Mucosa of stomach (tissue), 1 donor: ENCODE data around the gene TMEM247.
"Not testable (repeated sequence)": the region's sequence is repeated elsewhere in the genome, so short reads cannot be mapped to it uniquely, and the experiment has no call there.

Experiments
- H3K27me3 ChIP-seq: one replicate; pipeline ENCODE4 v1.7.0; 2013; ENCODE audit warnings: mild to moderate bottlenecking, low read length; ENCODE audit not compliant: control insufficient read depth, insufficient read depth
- H3K36me3 ChIP-seq: one replicate; pipeline ENCODE4 v1.7.0; 2013; ENCODE audit warnings: low read length; ENCODE audit not compliant: control insufficient read depth, insufficient read depth
- H3K4me1 ChIP-seq: one replicate; pipeline ENCODE4 v1.7.0; 2013; ENCODE audit warnings: mild to moderate bottlenecking, low read length; ENCODE audit not compliant: control insufficient read depth, insufficient read depth
- H3K4me3 ChIP-seq: one replicate; pipeline ENCODE4 v1.7.0; 2013; ENCODE audit warnings: low read length
- H3K9ac ChIP-seq: one replicate; pipeline ENCODE4 v1.7.0; 2013; ENCODE audit warnings: mild to moderate bottlenecking, low read length, moderate library complexity
- H3K9me3 ChIP-seq: one replicate; pipeline ENCODE4 v1.7.0; 2013; ENCODE audit warnings: mild to moderate bottlenecking, low read length, moderate library complexity; ENCODE audit not compliant: control insufficient read depth
- donor health status: Pancreatic carcinoma.

TMEM247 gene

GRCh38 chr2:46508312-46508711, 28.9 kb downstream of the TMEM247 start:
- Histone ChIP-seq H3K4me1 (no peaks in the 10 kb centered on the region), H3K4me3 (no peak overlapping the region), H3K9ac (no peak overlapping the region), H3K36me3 (no peaks in the 10 kb centered on the region), H3K9me3 (no peaks in the 10 kb centered on the region), H3K27me3 (peaks cover 6% of the 10 kb centered on the region)

DNA sequence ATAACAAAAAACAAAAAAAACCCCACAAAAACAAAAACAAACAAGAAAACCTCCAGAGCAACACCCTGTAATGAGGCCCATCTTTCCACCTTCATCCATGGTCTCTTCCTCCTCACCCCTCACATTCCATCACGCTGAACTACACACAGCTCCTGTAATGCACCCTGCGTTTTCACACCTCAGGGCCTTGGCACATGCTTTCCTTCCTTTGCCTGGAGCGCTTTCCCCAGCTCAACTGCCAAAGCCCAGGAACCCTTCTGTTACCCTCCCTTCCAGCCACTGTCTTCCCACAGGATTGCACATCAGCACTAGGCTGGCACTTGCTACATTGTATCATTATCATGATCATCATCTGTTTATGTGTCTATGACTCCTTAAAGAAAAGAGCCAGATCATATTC, 29.4 kb downstream of the TMEM247 start:
- Histone ChIP-seq H3K4me1 (no peaks in the 10 kb centered on the region), H3K4me3 (no peak overlapping the region), H3K9me3 (no peaks in the 10 kb centered on the region), H3K9ac (no peak overlapping the region), H3K36me3 (no peaks in the 10 kb centered on the region), H3K27me3 (peaks cover 6% of the 10 kb centered on the region)

- H3K9me3 ChIP-seq = no peaks in the 10 kb centered on the region
- peaks cover 6% of the 10 kb centered on the region for H3K27me3 ChIP-seq
- H3K4me3 ChIP-seq = no peak overlapping the region
- H3K36me3 ChIP-seq = no peaks in the 10 kb centered on the region
- no peaks in the 10 kb centered on the region for H3K4me1 ChIP-seq
- H3K9ac ChIP-seq = no peak overlapping the region
Measured at GRCh38 chr2:46509804-46510203, 30.4 kb downstream of the TMEM247 start.

GRCh38 chr2:46510598-46511177, 31.3 kb downstream of the TMEM247 start:
- Histone ChIP-seq H3K9ac (no peak overlapping the region), H3K36me3 (no peaks in the 10 kb centered on the region), H3K4me3 (no peak overlapping the region), H3K9me3 (no peaks in the 10 kb centered on the region), H3K27me3 (peaks cover 6% of the 10 kb centered on the region), H3K4me1 (no peaks in the 10 kb centered on the region)

GRCh38 chr2:46512185-46512584, 32.8 kb downstream of the TMEM247 start:
- Histone ChIP-seq H3K27me3 (peaks cover 3% of the 10 kb centered on the region), H3K4me1 (no peaks in the 10 kb centered on the region), H3K4me3 (no peak overlapping the region), H3K9ac (no peak overlapping the region), H3K36me3 (no peaks in the 10 kb centered on the region), H3K9me3 (no peaks in the 10 kb centered on the region)

DNA sequence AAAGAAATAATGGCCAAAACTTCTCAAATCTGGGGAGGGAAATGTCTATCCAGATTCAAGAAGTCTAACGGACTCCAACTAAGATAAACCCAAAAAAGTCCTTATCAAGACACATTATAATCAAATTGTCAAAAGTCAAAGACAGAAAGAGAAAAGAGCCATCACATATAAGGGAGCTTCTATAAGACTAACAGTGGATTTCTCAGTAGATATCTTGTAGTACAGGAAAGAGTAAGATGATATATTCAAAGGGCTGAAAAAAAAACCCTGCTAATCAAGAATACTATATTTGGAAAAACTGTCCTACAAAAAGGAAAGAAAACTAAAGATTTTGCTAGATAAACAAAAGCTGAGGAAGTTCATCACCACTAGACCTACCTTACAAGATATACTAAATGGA, 35.4 kb downstream of the TMEM247 start:
- Histone ChIP-seq H3K4me1 (no peaks in the 10 kb centered on the region), H3K4me3 (no peak overlapping the region)

GRCh38 chr2:46517485-46517884, 38.1 kb downstream of the TMEM247 start:
- H3K27me3 ChIP-seq = no peaks in the 10 kb centered on the region
- no peak overlapping the region for H3K9ac ChIP-seq
- H3K4me1 ChIP-seq = no peaks in the 10 kb centered on the region
- no peak overlapping the region for H3K4me3 ChIP-seq
- H3K9me3 ChIP-seq = no peaks in the 10 kb centered on the region
- H3K36me3 ChIP-seq = no peaks in the 10 kb centered on the region

More for the DNA sequence above, 35.4 kb downstream of the TMEM247 start:
- no peaks in the 10 kb centered on the region for H3K36me3 ChIP-seq
- no peaks in the 10 kb centered on the region for H3K9me3 ChIP-seq
- H3K27me3 ChIP-seq = no peaks in the 10 kb centered on the region
- no peak overlapping the region for H3K9ac ChIP-seq

GRCh38 chr2:46518861-46519260, 39.5 kb downstream of the TMEM247 start:
- no peaks in the 10 kb centered on the region for H3K9me3 ChIP-seq
- H3K36me3 ChIP-seq = no peaks in the 10 kb centered on the region
- H3K9ac ChIP-seq = no peak overlapping the region
- no peak overlapping the region for H3K4me3 ChIP-seq
- no peaks in the 10 kb centered on the region for H3K27me3 ChIP-seq
- H3K4me1 ChIP-seq = no peaks in the 10 kb centered on the region

DNA sequence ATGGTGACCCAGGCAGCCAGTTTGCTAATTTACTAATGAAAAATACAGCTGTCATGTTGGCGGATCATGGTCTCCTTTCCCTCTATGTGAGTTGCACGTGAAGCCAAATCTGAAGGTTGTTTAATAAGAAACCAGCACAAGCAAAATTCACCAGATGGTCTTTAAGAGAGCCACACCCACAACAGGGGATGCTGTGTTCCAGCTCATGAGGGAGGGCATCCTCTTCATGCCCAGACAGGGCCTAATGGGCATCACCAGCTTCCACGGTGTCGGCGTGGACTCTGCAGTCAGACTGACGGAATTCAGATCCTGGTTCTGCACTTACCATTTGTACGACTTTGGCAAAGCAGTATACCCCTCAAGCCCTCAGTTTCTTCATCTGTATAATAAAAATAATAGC, 39.9 kb downstream of the TMEM247 start:
- no peak overlapping the region for H3K9ac ChIP-seq
- no peaks in the 10 kb centered on the region for H3K4me1 ChIP-seq
- no peak overlapping the region for H3K4me3 ChIP-seq
- H3K9me3 ChIP-seq = no peaks in the 10 kb centered on the region
- no peaks in the 10 kb centered on the region for H3K27me3 ChIP-seq
- no peaks in the 10 kb centered on the region for H3K36me3 ChIP-seq

- no peaks in the 10 kb centered on the region for H3K36me3 ChIP-seq
- no peaks in the 10 kb centered on the region for H3K4me1 ChIP-seq
- H3K9ac ChIP-seq = no peak overlapping the region
- no peaks in the 10 kb centered on the region for H3K27me3 ChIP-seq
- no peak overlapping the region for H3K4me3 ChIP-seq
- H3K9me3 ChIP-seq = no peaks in the 10 kb centered on the region
Measured at GRCh38 chr2:46520130-46520711, 40.9 kb downstream of the TMEM247 start.

GRCh38 chr2:46521215-46521683, 41.9 kb downstream of the TMEM247 start:
- no peaks in the 10 kb centered on the region for H3K4me1 ChIP-seq
- H3K27me3 ChIP-seq = no peaks in the 10 kb centered on the region
- no peak overlapping the region for H3K4me3 ChIP-seq
- H3K9ac ChIP-seq = no peak overlapping the region
- H3K9me3 ChIP-seq = no peaks in the 10 kb centered on the region
- no peaks in the 10 kb centered on the region for H3K36me3 ChIP-seq

DNA sequence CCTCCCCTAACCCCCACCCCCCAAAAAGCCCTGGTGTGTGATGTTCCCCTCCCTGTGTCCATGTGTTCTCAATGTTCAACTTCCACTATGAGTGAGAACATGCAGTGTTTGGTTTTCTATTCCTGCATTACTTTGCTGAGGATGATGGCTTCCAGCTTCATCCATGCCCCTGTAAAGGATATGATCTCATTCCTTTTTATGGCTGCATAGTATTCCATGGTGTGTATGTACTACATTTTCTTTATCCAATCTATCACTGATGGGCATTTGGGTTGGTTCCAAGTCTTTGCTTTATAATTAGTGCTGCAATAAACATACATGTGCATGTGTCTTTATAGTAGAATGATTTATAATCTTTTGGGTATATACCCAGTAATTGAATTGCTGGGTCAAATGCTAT, 43.0 kb downstream of the TMEM247 start:
- H3K9ac ChIP-seq, H3K36me3 ChIP-seq, H3K27me3 ChIP-seq, H3K4me1 ChIP-seq, H3K4me3 ChIP-seq, H3K9me3 ChIP-seq: not testable (repeated sequence)
